Measurements from ENCODE around the gene HOXA10.

Gene HOXA10

DNA sequence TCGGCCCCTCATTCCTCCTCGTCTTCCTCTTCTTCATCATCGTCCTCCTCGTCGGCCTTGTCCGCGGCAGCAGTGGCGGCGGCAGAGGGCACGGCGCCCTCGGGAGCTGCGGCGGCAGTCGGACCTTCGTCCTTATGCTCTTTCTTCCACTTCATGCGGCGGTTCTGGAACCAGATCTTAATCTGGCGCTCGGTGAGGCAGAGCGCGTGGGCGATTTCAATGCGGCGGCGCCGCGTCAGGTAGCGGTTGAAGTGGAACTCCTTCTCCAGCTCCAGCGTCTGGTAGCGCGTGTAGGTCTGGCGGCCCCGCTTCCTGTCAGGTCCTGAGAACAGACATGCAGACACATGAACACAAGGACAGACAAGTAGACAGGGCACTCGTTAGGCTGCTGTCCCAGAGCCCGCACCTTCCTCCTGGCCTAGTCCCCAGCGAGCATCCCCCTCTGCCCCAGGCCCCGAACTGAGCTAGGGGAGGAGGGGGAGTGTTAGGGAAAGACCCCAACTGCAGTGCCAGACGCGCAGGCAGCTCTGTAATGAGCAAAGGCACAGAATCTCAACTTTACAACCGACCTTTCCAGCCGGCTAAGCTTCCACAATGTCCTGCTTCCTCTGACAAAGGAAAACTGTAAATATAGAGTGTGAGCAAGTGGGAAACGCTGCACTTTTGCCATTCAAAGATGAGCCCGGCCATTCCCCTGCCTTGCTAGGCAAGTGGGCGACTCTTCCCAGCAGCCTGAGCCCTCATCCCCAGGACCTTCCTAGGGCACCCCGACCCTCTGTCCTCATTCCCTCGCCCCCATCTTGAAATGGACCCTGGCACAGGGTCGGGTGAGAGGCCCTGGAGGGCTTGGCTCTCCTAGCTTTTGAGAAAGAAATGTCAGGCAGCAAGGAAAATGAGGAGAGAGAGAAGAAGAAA is 19.0 kb downstream of the HOXA10 start:
- DNase-seq = peak in 1 of 5 experiments; percentile 40

DNA sequence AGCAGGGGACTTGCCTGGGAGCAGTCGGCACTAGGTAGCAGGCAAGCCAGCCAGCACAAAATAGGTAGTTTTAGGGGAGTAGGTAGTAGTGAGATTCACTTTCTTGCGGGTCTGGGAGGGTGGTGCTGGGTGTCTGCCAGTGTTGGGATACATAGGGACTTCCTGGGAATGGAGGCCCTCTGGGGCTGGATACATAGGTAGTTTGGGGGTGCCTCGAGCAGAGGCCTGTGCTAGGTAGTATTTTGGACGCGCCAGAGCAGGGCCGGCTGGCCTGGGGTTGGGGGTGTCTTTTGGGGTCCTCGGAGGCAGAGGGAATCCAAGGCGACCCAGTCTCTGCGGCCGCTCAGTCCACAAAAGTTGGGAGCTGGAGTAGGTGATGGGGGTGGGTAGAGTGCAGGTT is 19.8 kb downstream of the HOXA10 start:
- DNase-seq = no peak

DNA sequence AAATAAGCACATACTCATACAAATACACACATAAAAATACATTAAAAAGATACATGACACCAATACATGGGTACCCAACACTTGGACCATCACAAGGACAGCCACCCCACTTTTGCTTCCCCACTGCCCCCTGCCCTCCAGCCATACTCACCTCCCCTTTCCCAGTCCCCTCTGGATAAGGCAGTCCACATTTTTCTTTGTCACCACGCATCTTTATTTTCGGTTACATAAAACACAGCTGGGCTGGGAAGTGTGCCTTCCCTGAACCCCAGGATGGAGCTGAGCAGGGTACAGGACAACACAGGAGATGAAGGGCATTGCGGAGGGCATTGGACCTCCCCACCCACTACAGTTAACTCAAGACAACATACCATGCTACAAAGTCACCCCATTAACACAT is 20.6 kb downstream of the HOXA10 start:
- DNase-seq = no peak

DNA sequence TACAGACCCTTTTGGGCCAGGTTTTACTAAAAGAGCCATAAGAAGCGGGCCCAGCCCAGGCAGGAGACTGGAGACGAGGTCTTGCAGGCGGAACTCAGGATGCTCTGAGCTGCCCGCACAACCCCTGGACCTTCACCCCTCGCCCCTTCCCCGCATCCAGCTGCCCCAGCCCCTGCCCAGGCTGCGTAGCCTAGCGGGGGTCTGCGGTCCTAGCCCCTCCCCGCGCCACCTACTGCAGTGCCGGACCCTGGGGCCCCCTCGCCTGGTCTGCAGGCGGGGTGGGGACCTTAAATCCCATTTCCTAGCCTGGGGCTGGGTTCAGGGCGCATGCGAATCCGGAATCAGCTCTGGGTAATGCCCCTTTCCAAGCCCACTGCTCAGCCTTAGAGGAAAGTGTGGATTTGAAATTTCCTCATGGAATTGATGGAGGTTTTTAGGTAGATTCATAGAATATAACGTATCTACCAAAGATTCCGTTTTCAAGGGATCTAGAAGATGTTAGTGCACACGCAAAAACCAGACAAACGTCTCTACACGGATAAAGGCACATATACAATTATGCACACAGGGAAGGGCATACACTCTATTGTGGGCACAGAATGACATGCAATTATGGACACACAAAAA is 21.2 kb downstream of the HOXA10 start:
- no peak for DNase-seq

DNA sequence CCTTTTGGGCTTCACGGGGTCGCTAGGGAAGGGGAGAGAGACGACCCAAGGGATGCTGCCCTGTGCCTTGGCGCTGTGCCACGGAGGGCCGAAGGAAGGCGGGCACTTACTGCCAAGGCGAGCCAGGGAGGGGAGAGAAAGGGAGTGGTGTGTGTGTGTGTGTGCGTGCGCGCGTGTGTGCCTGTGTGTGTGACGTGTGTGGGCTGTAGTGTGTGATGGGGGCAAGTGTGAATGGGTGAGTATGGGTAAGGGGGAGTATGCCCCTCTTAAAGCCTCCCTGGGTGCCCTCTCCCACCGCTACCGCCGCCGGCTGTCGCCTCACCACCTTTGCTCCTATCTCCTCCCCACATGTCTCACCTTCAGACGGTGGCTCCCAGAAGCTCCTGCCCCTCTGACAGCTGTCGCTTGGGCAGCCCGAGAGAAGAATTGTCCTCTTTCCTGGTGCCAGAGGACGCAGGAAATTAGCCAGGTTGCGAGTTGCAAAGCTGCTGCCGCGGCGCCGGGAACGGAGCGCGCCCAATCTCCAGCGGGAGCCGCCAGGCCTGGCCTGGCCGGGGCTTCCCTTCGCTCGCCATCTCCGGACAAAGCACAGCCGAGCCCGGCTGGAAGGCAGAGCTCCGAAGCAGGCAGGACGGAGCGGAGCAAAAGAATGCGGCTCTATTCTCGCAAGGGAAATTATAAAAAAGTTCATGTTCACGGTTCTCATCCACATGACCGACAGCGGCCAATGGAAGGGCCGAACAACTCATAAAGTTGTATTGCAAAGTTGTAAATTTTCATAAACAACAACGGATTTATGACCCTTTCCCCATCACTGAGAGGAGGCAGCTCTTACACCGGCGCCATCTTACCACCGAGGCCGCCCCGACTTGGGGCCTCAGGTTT is 21.9 kb downstream of the HOXA10 start, which contains the start of gene HOXA3:
TSS of gene HOXA3 (minus strand) at position 653 of the 885 bp plus-strand sequence. CDS start 41,943 bp downstream, outside the sequence.
- DNase-seq = no peak

DNA sequence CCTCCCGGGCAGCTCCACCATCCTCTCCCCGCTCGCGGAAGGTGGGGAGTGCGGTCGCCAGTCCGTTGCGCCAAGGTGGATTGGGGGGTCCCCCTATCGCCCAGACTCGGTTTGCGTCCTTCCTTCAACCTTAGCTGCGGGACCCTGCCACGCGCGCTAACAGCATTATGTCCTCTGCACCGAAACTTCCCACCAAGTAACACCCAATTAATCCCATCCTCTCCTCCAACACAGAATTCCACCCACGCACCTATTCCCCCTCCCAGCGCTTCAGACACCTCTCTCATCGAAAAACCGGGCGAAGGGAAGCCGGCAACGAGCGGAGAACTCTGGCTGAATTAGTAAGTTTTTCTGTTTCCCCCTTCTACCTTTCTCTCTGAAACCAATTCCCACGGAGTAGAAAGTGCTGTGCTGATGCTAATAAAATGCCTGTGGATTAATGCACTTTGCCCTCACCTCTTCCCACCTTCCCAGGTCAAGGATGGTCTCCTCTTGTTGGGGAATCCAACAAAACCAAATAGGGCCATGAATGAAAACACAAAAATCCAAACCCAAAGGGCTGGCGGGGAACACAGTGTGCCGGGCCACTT is 22.7 kb downstream of the HOXA10 start:
- no peak for DNase-seq

DNA sequence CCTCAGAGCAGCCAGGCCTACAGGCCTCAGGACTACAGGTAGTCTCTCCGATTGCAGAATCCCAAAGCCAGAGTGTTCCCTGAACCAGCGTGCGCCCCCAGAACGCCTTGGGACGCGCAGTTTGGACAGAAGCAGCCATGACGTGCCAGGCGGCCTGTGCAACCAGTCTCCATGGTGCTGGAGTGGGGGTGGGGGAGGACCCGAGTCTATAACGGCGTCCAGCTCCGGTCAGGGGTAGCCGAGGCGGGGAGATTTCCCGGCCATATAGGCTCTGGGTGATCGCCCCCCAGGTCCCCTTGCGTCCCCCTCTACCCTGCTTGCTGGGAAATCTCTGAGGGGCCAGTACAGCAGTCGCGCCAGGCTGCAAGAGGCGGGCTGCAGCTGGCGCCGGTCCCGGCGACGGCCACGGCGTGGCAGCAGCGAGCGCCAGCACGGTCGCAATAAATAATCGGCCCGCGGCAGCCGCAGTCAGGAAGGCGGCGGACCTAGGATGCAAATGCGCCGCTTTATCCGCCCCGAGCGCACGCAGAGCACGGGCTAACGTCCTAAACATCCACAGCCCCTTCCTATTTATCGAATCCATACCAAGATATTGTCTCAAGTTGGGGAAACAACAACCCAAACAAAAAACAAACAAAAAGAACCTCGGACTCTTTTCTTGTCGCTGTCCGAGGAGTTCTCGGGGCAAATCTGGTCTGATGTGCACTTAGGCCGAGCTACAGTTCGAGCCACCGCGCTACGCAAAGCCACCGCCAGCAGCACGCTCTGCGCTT is 23.4 kb downstream of the HOXA10 start:
- peak in 3 of 5 experiments; percentile 46 to 75 (median 55) for DNase-seq

DNA sequence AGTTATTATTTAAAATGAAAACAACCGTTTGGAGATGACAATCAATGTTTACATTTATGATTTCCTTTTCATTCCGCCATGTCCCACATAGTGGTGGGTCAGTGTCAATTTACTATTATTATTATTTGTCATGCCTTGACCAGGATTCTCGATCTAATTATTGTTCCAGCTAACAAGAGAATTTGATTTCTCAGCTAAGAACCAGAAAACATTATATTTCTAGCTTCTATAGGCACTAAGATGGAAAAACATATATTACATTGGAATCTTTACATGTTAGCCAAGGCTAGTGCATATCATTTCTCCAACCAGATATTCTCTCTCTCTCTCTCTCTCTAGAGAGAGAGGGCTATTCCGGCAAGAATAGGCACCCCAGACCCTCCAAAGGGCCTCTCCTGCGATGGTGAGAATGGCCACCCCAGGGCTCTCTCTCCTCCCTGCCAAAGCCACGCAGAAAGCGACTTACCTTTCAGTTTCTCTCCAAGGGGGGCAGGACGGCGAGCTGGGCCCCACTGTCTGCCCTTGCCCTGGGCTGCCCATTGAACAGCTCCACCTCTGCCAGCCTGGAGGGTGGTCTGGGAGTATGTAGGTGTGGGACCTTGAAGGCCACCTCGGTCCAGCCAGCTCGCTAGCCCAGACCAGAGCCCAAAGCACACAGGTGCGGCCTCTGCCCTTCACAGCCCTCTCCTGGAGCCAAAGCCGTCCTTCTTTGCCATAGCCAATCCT is 24.1 kb downstream of the HOXA10 start:
- DNase-seq = no peak

DNA sequence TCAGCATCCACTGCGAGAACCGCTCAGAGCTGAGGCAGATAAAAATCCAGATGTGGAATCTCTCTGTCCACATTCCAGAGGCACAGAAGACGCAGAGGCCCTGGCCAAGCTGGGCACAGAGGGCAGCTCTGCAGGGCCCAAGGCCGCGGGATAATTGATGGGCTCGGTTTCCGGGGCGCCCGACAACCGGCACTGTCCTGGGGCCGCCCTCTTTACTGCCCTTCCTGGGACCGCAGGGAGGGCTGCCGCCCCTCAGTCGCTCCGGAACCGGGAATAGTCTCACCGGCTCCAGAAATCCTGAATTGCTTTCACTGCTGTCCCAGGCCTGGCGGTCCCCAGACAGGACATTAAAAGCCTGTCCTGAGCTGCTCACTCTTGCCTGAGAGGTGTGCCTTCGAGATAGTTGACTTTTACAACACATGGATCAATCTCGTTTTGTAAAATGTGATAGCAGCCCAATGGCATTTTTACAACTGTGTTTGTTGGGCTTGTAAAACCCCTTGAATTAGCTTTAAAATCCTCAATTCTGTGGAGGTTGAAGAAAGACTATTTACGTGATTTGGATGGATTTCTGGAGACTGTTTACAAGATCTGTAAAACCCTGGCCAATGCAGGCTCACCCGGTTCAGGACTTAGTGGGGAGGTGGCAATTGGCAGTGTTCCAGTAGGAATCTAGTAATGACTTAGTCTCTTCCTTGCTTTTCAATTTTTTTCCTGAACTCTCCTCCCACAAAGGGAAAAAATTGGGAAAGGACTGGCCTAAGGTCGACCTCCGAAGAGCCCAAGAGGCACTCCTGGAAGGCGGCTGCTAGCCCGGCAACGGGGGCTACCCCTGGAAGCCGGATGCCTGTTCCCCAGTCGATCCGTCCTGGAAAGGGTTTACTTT is 25.1 kb downstream of the HOXA10 start:
- DNase-seq = no peak

DNA sequence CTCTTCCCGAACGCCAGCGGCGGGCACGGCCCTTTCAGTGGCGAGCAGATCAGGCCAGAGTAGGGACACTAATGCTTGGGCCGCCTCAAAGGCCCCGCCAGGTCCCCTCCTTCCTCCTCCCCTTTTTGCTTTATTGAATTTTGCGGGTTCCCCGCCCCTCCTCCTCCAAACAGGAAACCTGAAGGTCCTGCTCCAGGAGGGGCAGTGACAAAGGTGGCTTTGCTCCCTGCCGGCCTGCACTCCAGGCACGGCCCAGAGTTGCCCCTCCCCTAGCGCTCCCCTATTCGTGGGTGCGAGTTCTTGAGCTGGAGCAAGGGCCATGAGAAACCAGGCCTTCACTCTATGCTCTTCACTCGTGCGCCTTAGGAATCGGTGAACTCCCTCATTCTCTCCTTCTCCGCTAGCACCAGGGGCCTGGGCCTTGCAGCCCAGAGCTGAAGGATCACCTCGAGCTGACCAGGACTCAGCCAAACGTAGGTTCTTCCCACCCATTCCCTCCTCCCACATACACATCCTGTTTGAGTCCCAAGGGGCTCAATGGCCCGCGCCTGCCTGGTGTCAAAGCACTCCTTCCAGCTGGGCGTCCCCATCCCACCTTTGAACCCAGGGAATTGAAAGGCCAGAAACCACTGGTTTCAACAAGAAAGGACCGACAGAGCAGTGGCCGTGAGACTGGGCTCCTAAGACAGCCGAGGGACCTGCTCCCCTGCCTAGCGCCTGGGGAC is 25.9 kb downstream of the HOXA10 start:
- no peak for DNase-seq

DNA sequence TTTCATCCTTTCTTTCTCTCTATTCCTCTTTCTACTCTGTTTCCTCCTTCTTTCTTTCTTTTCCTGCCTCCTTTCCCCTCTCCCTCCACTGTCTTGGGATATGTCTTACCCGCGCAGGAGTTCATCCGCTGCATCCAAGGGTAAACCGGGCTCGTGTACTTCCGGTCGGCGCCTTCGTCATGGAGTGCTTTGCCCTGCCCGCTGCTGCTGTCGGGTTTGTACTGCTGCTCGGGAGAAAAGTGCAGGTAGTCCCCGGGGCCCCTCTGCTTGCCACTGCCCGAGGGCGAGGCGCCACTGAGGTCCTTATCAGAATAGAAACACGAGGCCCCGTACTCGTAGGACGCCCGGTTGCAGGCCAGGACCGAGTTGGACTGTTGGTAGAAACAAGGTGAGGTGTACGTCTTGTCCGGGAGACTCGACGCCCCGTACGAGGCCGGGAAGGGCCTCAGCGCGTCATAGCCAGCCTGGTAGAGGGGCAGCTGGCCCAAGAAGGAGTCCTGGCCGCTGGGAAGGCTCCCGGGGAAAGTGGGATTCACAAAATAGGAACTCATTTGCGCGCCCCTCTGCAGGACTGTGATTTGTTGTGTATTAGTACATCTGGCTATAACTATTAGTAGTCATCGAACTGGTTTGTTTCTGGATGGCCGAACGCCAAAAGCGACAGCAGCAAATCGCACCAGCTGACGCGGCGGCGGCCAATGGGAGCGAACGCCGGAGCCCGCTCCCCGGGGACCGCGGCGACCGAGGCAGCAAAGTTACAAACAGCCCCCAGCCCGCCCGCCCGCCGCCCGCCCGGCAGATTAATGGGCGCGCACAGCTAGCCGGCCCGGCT is 26.7 kb downstream of the HOXA10 start, which contains the start of gene HOXA6:
TSS of gene HOXA6 (minus strand) at position 576 of the 832 bp plus-strand sequence. CDS start at position 551, 25 bp downstream.
- DNase-seq = no peak

DNA sequence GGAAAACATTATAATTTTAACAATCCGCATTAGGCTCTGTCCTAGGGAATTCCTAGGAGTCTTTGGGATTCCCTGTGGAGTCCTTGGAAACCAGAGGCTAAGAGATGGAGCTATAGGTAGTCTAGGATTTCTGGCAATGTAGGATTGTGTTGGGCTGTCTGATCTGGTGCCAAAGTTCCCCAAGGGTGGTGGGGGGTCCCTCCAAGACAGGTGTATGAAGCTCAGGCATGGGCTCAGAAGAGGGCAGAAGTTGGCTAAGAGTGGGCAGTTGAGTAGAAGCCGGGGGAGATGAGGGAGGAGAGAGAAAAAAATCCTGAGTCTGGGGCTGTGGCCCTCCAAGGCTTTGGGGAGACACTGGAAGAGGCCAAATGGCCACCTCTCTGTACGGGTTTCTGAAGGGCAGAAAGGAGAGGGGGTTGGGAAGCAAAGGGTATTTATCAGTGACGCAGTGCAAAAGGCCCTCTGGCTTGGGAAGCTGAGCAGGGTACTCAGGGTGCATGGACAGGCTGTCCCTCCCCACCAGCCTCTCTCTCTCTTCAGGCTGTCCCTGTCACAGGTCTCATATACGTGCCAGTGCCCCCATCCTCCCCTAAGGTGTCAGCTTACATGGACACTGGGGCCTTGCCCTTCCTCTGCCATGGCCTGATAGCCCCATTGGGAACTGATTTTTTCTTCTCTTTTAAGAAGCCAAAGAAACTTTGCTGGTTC is 27.5 kb downstream of the HOXA10 start:
- no peak for DNase-seq

DNA sequence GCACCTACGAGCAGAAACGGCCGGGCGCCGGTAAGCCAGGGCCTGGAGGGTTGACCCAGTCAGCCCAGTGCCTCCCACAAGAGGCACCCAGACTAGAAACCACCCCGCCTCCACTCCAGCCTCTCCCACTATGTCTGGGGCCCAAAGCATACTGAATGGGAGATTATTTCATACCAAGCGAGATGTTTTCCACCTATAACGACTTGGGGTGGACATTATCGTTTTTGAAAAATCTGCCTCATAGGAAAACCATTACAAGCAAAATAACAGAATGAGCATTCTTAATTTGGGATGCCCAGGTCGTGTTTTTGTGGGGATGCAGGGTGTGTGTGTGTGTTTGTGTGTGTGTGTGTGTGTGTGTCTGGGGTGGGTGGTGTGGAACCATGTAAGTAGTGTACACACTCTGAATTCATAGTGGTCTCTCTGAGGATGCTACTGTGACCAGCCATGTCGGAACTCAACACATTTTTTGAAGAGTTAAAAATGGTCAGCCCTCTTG is 28.2 kb downstream of the HOXA10 start:
- no peak for DNase-seq

DNA sequence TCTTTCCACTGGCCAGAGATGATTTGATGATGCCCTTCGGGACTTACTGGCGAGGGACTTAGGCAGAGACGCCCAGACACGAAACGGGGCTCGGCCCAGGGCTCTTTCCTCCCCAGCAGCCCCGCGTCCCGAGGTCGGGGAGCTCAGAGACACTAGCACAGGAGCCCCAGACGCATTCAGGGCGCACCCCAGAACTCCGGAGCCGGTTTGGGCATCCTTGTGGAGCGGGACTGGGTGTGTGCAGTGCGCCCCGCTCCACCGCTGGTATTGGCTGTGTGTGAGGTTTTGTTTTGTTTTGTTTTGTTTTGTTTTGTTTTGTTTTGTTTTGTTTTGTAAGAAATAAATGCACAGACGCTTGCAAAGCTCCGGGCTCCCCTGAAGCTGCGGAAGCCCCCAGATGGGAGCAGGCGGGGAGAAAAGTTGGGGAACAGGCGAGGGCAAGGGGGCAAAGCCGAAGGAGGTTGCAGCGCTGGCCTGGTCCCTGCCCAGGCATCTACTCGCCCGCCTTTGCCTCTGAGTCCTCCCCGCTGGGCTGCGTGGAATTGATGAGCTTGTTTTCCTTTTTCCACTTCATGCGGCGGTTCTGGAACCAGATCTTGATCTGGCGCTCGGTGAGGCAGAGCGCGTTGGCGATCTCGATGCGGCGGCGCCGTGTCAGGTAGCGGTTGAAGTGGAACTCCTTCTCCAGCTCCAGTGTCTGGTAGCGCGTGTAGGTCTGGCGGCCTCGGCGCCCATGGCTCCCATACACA is 28.8 kb downstream of the HOXA10 start:
- DNase-seq = no peak

DNA sequence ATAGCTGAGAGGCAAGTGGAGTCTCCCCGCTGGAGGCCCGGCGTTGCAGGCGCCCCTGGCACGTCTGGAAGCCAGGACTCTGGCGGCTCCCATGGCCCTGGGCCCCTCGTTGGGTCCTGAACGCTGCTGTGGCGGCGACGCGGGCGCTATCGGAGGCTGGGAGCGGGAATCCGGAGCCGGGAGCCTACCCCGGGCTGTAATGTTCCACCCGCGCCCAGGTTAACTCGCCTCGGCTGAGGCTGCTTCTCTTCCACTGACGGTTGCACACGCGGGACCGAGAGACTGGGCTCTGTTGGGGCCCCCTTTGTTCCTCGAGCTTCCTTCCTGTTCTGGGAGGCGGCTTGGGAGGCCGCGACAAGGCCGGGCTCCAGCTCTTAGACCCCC is 29.3 kb downstream of the HOXA10 start:
- no peak for DNase-seq

DNA sequence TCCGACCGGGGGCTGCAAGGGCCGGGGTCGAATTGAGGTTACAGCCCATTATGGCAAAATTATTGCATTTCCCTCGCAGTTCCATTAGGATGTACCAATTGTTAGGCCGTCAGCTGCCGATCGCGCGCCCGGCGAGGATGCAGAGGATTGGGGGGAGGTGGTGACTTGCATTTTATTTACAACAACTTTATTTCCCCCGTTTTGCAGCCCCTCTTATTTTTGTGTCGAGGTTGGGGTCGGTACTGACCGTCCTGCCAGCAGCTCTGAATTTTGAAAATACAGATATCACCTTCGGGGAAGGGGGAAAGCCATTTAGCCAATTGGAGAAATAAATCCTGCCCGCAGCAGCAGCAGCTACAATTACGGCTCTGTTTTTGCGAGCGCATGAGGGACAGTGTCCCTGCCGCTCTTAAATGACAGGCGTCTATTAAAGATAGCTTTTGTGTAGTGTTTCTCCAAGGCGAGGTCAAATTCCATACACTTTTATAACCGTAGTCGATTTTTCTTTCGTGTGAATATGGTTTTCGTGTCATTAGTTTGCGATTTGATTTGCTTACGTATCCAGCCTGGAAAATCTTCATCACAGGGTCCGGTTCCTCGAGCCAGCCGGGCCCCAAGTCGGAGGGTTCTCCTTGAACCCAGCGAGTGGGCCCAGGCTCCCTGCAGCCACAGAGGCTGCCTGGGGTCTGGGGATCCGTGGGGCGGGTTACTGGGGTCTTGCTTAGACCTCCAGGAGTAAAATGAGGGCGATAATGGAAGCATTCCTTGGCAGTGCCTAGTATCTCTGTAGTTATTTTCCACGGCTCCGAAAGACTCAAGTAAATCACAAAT is 30.0 kb downstream of the HOXA10 start:
- no peak for DNase-seq
